GM19240 (cell line): ENCODE results near the gene CPN2.

Source experiments
- DNase-seq: peaks from one replicate; pipeline ENCODE4 v3.0.0; 2011; ENCODE audit warnings: low spot score; ENCODE audit not compliant: insufficient read length

Gene CPN2

DNA sequence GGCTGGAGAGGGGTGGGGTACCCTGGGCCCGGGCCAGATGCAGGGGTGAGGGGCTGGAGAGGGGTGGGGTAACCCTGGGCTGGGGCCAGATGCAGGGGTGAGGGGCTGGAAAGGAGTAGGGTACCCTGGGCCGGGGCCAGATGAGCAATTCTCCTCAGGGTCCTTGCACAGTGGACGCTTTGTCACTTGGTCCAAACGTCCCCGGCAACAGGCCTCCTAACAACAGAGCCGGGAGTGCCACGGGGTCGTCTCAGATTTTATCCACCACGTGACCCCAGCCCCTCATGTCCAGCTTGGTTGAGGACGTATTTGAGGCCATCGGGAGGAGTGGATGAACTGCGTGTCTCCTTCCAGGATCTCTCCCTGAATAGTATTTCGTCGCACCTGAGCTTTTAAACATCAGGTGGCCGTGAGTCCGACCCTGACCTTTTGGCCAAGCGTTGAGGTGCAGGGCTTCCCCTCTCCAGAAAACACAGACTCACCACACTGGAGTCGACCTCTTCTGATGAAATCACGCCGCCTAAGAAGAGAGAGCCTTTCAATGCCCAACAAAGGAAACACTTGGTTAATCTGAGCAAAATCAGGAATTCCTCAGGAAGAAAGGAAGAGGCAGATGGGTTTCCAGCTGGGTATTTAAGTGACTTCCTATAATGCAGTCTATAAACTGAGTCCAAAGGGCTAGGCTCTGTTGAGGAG lies 31.2 kb upstream of the CPN2 start:
- no peak for DNase-seq

DNA sequence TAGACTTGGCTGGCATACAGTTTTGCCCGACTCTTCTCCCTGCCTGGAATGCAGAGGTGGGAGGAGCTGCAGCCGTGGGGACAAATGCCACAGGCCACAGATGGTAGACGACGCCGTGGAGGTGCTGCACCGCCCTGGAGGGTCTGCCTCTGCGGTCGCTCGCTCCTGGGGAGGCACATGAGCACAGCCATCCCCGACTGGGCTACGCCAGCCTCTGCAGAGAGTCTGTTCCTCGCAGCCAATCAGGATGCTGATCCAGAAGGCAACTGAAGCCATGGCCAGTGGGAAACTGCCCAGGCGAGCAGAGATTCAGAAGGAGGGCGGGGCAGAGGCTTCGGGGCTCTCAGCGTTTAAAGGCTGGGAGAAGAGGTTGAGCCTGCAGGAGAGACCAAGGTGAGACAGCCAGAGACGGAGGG lies 30.3 kb upstream of the CPN2 start:
- no peak for DNase-seq

DNA sequence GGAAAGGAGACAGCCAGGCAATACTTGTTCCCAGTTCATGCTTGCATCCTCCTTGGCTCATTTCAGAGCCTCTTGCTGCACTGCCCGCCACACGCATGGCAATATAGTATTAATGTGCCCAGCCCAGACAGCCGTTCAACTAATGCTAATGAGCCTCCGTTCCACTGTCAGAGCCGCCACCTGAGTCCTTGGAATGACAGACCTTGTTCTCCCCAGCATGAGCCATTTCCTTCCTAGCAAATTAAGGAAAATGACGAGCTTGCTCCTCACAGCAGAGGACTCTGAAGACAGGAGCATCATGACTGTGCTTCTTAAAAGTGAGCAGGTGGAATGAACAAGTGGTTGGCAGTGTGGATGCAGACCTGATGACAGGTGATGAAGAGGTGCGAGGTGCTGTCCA lies 29.2 kb upstream of the CPN2 start:
- DNase-seq = no peak

DNA sequence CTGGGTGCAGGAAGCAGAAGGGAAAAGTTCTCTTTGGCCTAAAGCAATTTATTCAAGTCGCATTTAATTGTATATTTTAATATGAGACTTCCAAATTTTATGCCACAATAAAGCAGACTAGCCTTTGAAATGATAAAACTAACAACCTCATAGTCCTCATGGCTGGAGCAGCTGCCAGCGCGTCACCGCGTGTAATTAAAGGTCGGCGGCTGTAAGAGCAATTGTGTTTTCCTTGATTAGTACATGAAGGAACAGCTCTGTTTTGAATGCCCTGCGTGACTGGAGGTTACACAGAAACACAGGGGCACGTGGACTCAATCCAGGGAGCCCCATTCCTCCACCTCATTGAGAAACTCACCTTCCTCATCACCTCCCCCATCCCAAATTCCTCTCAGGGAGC lies 28.5 kb upstream of the CPN2 start:
- no peak for DNase-seq

DNA sequence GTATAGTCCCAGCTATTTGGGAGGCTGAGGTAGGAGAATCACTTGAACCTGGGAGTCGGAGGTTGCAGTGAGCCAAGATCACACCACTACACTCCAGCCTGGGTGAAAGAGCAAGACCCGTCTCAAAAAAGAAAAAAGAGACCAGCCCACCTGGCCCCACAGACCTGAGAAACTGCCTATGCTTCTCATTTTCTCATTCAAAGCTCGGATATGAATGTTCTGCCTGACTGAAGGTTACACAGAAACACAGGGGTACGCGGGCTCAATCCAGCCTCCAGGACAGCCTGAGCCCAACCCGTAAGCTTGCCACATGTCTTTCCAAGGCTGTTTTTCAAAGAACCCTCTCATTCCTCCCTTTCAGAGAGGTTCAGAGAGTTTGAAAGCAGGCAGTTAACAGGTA lies 28.1 kb upstream of the CPN2 start:
- DNase-seq = no peak

DNA sequence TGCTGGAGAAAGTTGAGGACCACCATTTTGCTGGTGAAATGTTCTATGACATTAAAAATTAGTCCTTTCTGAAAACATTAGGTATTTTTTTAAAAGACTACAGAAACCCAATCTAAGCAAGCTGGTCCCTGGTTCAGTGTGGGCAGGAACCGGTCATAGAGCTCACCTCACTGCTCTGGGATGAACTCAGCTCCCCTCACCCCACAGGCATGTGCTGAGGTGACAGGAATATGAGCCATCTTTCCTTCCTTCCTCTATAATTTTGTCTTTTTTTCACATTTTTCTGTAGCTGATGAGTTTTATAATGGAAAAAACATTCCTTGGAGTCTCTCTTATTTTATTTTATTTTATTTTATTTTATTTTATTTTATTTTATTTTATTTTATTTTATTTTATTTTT lies 26.6 kb upstream of the CPN2 start:
- no peak for DNase-seq

DNA sequence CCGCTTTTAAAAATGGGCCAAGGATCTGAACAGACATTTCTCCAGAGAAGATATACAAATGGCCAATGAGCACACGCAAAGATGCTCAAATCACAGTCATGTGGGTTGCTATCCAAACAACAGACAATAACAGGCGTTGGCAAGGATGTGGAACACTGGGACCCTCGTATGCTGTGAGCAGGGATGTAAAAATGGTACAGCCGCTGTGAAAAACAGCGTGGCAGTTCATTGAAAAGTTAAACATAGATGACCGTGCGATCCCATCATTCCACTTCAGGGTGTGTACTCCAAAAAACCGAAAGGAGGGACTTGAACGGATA lies 25.1 kb upstream of the CPN2 start:
- no peak for DNase-seq

DNA sequence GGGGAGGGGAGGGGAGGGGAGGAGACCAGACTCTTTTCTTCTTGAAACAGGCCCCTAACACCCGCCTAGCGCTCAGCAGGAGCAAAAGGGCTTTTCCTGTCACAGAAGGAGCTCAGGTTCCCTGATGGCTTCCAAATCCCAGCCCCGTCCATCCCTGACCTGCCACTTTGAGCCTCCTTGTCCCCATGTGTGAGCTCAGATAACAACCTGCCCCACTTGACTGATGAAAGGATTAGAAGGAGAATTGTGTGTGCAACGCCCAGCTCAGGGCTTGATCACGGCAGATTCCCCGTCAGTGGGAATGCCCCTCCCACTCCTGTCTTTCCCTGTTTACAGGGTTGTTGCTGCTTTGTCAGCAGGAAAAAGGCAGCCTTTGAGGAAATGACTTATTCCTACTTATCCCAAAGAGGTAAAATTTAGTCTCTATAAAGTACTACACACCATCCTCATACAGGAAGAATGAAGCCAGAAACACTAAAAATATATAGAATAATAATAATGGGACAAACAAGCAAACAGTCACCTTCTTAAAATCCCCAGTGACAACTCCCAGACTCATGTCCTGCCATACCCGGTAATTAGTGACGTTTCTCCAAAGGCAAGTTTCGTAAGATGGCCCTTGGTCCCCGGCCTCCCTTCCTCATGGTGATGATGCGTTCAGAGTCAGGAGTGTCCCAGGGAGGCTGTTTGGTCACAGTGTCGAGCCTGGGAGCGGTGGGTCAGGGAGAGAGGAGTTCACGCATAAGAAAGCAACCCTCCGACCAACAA lies 24.5 kb upstream of the CPN2 start:
- no peak for DNase-seq

DNA sequence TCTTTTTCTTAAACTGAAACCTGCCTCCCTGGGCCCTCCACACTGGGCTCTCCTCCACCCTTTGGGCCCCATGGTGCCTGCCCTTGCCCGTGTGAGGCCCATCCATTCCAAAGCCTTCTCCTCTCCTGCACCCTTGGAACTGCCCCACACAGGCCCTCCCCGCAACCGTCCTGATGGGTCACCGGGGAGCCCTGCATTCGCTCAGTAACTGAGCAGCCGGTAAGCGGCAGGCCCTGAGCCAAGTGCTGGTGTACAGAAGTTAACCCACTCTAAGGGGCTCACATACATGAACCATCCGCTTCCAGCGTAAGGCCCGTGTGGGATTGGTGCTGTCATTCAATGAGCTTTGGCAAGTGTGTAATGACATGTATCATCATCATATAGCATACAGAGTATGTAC lies 23.8 kb upstream of the CPN2 start:
- DNase-seq = no peak

DNA sequence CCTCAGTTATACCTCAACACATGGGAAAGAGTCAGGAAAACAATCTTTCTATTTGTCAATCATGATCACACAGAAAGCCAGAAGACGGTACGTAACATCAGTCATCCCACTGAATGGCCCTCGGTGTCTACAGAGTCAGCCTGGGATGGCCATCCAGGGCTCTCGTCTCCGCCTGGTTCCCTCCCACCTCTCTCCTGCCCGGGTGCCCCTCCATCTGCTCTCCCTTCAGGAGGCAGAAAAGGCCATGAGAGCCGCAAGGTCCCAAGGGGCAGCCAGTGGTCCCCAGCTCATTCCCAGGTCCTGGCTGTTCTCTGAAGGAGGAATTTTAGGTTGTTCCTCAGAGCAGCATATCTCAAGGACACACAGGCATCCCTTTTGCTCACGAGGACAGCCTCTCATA lies 22.8 kb upstream of the CPN2 start:
- DNase-seq = no peak

DNA sequence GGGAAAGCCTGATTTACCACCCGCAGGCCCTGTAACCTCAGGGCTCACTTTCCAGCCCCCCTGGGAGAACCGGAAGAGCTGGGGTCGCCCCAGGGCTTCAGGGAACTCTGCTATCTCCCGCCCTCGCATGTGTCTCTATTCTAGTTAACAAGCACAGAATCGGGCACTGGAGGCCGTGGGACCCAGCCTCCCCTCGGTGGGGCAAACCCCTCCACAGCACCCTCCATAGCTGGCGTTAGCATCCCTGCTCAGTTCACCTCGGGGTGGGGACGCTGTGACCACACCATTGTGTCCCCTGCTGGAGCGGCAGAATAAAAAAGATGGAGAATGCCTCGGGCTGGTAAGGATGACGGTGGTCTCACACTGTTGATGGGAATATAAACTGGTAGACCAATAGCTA lies 21.9 kb upstream of the CPN2 start:
- no peak for DNase-seq

DNA sequence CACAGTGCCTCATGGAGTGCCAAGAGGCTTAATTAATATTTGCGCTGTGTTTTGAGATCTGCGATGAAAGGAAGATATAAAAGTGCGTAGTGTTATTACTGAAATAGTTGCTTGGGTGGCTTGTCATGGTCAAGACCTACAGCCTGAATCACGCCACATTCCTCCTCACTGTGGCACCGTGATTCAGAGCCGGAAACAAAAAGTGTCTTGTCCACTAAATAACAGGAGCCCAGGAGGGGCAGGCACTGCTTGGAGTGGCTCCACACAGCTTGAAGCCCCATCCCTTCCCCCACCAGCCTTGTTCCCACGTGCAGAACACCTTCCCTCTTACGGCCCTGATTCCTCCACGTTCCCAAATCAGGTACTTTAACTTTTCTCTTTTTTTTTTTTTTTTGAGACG lies 19.6 kb upstream of the CPN2 start:
- no peak for DNase-seq

DNA sequence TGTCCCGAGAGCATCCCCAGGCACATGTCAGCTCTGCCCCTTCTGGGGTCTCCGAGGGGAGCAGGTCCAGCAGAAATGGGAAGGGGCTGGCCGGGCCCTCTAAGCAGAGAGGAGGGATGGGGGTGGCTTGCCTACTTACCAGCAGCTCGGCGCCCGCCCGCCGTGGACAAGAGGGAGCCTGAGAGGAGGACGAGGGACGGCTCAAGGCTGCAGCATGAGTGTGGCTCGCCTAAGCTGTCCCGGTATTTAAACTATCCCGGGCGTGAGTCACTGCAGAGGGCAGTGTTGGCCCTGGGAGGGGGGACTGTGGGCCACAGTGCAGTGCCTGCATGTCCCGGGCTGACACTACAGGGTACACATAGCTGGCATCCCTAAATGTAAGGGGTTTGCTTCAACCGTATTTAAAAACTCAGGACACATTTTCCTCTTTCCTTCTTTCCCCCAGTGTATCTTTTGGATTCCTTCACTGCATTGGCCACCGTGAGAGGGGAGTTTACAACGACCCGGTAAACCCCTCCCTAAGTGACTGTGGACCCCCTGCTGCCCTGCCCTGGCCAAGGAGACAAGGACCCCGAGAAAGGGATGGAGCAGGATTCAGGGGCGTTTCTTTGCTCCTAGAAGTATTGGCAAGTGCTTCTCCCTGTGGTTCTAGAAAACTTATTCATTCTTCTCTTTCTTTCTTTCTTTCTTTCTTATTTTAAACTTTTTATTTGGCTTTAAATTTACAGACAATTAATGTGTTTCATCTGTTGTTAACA lies 18.6 kb upstream of the CPN2 start, which contains the start of gene LRRC15:
LRRC15 (minus strand) TSS at position 222 of the 758 bp plus-strand sequence. CDS start 8,700 bp downstream, outside the sequence.
- DNase-seq = no peak

DNA sequence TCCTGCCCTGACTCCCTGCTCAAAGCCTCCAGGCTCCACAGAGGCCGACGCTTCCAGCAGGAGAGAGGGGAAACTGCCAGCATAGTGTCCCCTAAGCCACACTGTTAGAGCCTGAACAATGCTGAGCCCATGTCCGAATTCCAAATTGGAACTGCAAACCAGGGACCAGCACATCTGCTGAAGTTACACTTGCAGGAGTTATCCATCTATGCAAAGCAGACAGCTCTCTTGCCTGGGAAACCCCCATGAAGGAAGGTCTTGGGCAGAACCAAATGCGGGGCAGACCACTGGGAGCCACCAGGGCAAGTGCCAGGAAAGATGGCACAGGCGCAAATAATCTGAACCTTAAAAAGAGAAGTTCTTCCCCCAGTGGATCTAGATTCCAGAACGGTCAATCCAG lies 17.8 kb upstream of the CPN2 start:
- no peak for DNase-seq

DNA sequence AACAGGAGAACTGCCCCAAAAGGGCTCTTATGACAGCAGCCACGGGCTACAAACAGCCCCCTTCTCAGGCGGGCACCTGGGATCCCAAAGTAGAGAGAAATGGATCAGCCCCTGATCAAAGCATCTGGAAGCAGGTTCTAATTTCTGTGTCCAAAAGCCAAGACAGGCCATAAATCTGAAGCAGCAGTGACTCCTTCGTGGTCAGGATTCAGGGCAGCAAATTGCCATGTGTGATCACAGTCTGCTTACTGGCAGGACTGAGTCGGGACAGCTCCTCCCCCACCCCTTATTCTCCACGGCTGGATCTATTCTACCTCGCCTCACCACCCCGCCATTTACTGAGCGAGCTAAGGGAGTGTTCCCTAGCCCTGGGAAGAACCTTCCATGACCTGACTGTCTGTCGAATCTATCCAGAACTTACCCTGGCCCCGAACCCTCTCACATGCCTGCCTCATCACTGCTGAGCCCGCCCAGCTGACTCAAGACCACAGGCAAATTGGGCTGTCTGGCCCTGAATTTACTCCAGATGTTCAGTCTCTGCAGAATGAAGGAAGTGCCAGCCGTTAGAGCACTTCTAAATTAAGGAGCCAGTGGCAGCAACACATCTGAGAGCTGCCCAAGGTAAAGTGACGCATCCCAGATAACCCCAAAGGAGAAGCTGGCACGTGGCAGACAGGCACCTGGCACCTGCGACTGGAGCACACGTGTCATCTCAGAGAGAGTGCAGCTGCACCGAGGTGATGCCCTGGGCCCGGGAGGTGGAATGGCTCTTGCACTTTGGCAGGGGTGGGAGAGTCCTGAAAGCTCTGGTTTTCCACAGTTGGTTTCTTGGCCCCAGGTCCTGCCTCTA lies 17.1 kb upstream of the CPN2 start:
- no peak for DNase-seq

DNA sequence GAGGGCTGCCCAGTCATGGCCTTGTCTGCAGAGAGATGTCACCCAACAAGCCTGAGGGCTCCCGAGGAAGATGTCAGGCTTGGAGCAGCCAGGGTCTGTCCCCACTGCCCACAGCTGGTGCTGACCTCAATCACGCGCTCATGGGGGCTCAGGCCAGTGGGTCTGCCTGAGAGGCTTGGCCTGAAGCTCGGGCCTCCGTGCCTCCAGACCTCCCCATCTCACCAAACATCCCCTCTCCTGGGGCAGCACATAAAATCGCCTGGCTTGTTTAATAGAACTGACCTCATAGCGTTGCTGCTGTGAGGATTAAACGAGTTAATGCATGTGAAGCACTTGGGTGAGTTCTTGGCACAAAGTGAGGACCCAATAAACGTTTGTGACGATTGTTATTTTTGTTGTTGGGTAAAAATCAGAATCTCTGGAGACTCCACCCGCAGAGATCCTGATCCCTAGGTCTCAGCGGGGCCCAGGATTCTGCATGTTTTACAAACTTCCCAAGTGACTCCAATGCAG lies 14.9 kb upstream of the CPN2 start:
- DNase-seq = no peak

DNA sequence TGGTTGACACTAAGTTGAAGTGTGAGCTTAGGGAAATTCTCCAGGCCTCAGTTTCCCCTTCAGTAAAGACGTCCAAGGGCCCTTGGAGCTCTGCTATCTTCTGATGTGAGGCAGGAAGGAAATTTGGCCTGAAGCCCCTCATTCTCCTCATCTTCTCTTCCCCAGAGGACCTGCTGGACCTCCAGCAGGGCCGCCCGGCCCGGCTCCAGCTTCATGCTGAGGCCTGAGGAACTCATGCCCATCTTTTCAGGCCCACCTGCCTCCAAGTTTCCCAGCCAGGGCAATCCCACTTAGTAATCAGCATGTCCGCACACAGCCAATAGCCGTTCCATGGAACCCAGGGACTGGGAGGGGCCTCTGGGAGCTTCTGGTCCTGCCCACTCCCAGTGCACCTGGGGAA lies 14.4 kb upstream of the CPN2 start:
- DNase-seq = no peak

DNA sequence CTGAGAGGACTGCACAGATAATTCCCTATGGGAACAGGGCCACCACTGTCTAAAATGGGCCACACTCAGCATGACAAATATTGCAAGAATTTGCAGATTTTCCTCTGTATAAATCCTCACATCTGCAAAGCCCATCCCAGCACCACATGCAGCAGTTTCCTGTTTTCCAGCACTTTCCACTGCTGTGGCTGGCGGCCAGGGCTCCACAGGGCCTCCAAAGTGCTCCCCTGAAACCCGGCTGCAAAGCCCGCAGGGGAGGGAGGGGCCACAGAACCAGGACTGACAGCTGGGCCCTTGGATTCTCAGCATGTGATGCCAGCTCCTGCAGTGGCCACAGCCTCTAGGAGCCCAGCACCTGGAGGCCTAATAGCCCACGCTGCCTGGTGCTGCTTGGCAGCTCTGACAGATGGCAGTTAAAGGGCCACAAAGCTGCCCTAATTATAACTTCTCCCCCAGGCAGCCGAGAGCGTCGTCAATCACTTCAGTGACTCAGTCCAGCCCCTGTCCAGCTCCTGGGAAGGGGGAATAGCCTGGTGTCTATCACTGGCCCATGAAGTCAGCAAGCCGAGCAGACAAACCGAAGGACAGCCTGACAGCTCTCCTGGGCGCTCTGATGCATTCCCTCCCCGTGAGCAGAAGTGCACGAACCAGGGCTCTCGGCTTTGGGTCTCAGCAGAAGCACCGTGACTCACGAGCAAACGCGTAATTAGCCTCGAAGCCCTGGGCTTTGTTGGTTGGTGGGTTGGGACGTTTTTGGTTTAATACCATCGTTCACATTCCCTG lies 13.7 kb upstream of the CPN2 start:
- no peak for DNase-seq

DNA sequence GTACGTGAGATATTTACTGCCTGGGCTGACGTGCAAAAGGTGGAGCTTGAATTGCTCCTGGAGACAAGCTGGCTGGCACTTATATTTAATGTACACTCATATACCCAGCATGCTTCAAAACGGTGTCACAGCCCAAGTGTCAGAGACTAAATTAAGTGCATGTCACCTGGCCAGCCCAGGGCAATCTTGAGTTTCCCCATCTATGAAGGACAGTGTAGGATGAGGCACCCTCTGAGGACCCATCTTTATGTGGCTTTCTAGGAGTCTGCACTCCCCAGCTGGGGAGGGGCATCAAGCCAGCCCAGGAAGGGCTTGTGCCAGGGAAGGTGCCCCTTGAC lies 13.2 kb upstream of the CPN2 start:
- DNase-seq = no peak

DNA sequence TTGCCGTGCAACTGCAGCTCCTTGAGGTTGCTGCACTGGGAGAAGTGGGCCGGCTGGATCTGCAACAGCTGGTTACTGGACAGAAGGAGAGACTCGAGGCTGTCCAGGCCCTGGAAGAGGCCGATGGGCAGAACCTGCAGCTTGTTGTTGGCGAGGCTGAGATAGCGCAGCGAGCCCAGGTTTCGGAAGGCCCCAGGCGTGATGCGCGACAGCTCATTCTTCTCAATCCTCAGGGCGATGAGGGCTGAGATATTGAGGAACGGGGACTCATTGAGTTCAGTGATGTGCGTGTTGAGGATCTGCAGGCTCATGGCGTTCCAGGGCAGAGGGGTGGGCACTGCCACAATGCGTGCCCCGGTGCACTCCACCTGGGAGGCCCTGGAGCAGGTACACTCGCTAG lies 9.4 kb upstream of the CPN2 start:
- DNase-seq = no peak

DNA sequence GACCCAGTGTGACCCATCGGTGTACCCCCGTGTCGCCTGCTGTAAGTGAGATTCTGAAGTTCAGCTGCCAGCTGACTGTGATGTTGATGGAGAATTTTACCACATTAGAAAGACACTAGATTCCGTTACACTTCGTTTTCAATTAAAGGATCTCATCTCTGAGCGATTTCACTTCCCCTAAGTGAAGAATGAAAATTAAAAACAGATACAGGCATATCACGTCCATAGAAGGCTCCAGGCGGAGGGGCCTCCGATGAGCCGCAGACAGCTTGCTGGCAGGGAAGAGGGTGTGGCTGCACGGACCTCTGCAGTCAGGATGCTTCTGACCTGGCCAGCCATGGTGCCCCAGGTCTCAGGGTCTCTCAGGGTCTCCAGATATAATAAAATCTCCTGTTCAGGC lies 6.6 kb upstream of the CPN2 start:
- DNase-seq = no peak
